HG02571 (cell line): Measurements from ENCODE around the gene GLI2.

Experiments
- ATAC-seq: cut with Tn5 transposase; IDR thresholded peaks from one replicate; pipeline ENCODE4 v1.9.1; 2021; ENCODE audit warnings: mild to moderate bottlenecking, moderate library complexity; ENCODE audit not compliant: unreplicated experiment

The GLI2 gene

GRCh38 chr2:120735746-120736170 lies at the start of gene GLI2:
Gene GLI2 (plus strand): TSS chr2:120735868. CDS start chr2:120797321, 61,453 bp downstream.
- ATAC-seq = no peak

- ATAC-seq = no peak
Measured at GRCh38 chr2:120685974-120686297, 49.7 kb upstream of the GLI2 start.

- ATAC-seq = no peak
Measured at GRCh38 chr2:120686511-120687168, 49.0 kb upstream of the GLI2 start.

- no peak for ATAC-seq
Measured at GRCh38 chr2:120687210-120687609, 48.5 kb upstream of the GLI2 start.

GRCh38 chr2:120690521-120690920 lies 45.1 kb upstream of the GLI2 start:
- no peak for ATAC-seq

GRCh38 chr2:120691410-120691809 lies 44.3 kb upstream of the GLI2 start:
- no peak for ATAC-seq

- ATAC-seq = no peak
Measured at GRCh38 chr2:120692691-120693090, 43.0 kb upstream of the GLI2 start.

- ATAC-seq = no peak
Measured at GRCh38 chr2:120693121-120693520, 42.5 kb upstream of the GLI2 start.

GRCh38 chr2:120694034-120694433 lies 41.6 kb upstream of the GLI2 start:
- no peak for ATAC-seq

- ATAC-seq = no peak
Measured at GRCh38 chr2:120697471-120697870, 38.2 kb upstream of the GLI2 start.

GRCh38 chr2:120699292-120699691 lies 36.4 kb upstream of the GLI2 start:
- no peak for ATAC-seq

GRCh38 chr2:120700659-120701058 lies 35.0 kb upstream of the GLI2 start:
- ATAC-seq = no peak

GRCh38 chr2:120701096-120701495 lies 34.6 kb upstream of the GLI2 start:
- no peak for ATAC-seq

GRCh38 chr2:120701499-120701898 lies 34.2 kb upstream of the GLI2 start:
- ATAC-seq = no peak

GRCh38 chr2:120702061-120702460 lies 33.6 kb upstream of the GLI2 start:
- ATAC-seq = no peak

- ATAC-seq = no peak
Measured at GRCh38 chr2:120702801-120703200, 32.9 kb upstream of the GLI2 start.

- ATAC-seq = no peak
Measured at GRCh38 chr2:120703330-120703994, 32.2 kb upstream of the GLI2 start.

GRCh38 chr2:120704696-120705095 lies 31.0 kb upstream of the GLI2 start:
- no peak for ATAC-seq

GRCh38 chr2:120707816-120708215 lies 27.9 kb upstream of the GLI2 start:
- no peak for ATAC-seq

GRCh38 chr2:120708944-120709607 lies 26.6 kb upstream of the GLI2 start:
- ATAC-seq = no peak

- no peak for ATAC-seq
Measured at GRCh38 chr2:120709608-120710041, 26.0 kb upstream of the GLI2 start.

- ATAC-seq = no peak
Measured at GRCh38 chr2:120710256-120710655, 25.4 kb upstream of the GLI2 start.
